ENCODE measurements around the gene RBM12. TPM values are rescaled to one million over a fixed set of nuclear protein-coding genes. Genes with fewer than 3 reads are reported as not detected.
"Not testable (repeated sequence)": the region's sequence is repeated elsewhere in the genome, so short reads cannot be mapped to it uniquely, and the experiment has no call there.

RBM12 gene
- 127 TPM in 2 replicates for total RNA-seq

- intact Hi-C loops (cut with micrococcal nuclease) = loop anchor here (1.0 to 10.0 kb wide), 12 partner anchors 7 to 517 kb away; partner anchors contain the start of genes CEP250, EDEM2, EIF6 and ERGIC3
Observed at GRCh38 chr20:35664466-35665206, at the start of gene RBM12, which contains the start of gene CPNE1. TSS of gene RBM12 (minus strand) at chr20:35664900. CDS start at chr20:35655322, 9,578 bp downstream. TSS of gene CPNE1 (minus strand) at chr20:35664900. CDS start at chr20:35632923, 31,977 bp downstream.

DNA sequence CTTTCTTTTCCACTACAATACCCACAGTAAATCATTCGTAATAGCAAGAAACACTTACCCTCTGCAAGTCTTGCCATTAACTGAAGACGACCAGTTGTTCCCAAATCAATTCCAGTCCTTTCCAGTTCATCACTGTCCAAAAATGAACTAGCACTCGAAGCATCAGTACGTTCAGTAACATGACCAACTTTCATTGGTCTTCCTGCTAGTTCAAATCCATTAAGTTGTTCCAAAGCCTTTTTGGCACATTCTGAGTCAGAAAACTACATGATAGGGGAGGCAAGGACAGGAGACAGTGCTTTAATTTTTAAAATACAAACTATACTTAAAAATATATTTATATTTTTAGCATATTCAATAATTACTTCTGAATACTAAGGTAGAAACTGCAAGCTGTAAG lies 49.4 kb upstream of the RBM12 start:
- intact Hi-C loops (cut with micrococcal nuclease) = no loop called here

GRCh38 chr20:35713120-35713519 lies 48.4 kb upstream of the RBM12 start:
- intact Hi-C loops (cut with micrococcal nuclease) = not testable (repeated sequence)

GRCh38 chr20:35711588-35712209 lies 47.0 kb upstream of the RBM12 start:
- intact Hi-C loops (cut with micrococcal nuclease) = loop anchor here (2.0 kb wide), 1 partner anchor 23 kb away; no protein-coding TSS in a partner anchor

DNA sequence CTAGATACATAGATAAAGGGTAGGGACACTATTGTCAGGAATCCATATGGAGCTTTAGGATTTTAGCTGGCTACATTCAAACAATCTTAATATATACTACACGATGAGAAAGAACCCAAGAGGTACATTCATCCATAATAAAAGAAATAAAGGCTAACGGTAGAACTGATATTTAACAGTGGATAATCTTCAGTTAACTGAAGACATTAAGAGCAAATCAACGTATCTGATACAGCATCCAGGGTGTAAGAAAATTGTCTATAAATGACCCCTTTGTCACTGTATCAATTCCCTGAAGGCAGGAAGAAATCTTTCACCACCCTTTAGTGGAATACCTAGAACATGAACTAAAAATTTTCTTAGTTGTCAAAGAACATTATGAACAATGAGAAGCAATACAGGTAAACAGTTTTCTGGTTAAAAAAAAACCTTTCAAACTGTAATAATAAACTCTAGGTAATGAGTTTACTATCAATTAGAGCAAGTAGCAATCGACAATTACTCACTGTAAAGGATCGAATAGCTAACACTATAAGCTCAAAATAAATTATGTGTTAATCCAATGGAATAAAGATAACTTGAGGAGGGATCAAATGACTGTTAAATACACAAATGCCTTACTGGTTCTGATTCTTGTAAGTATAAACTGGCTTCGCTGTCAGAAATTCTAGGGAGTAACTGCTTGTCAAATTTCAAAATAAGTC lies 46.3 kb upstream of the RBM12 start:
- intact Hi-C loops (cut with micrococcal nuclease) = loop anchor here (2.0 kb wide), 1 partner anchor 24 kb away; no protein-coding TSS in a partner anchor

GRCh38 chr20:35710039-35710438 lies 45.3 kb upstream of the RBM12 start:
- intact Hi-C loops (cut with micrococcal nuclease) = loop anchor here (2.0 kb wide), 1 partner anchor 25 kb away; no protein-coding TSS in a partner anchor

- intact Hi-C loops (cut with micrococcal nuclease) = no loop called here
Observed at GRCh38 chr20:35709259-35709658, 44.6 kb upstream of the RBM12 start.

- intact Hi-C loops (cut with micrococcal nuclease) = no loop called here
Observed at GRCh38 chr20:35708502-35708901, 43.8 kb upstream of the RBM12 start.

DNA sequence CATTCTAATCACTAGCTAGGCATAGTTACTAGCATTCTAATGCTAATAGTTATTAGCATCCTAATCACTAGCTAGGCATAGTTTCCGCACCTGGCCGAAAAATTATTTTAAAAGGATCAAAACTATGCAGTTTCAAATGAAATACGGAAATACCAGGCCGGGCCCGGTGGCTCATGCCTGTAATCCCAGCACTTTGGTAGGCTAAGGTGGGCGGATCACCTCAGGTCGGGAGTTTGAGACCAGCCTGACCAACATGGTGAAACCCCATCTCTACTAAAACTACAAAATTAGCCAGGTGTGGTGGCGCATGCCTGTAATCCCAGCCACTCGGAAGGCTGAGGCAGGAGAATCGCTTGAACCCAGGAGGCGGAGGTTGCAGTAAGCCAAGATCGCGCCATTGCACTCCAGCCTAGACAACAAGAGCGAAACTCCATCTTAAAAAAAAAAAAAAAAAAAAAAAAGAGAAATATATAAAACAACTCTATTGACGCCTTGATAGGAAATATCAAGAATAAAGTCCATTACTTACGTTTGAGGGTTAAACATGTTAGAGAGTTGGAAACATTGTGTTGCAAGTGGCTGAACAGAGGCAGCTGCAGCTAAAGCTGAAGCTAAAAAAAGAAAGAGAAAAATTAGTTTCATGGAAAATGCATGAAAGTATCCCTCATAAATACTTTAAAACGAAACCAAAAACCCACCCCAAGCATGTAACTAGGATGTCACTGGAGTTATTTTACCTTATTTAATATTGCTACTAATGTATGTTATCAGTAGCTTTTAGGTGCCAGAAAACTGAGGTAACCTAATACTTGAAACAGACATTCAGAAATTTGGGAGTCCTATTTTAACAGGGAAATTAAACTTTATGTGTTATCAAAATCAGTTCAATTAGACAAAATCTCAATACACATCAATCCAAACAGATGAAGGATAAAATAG lies 42.2 kb upstream of the RBM12 start:
- intact Hi-C loops (cut with micrococcal nuclease) = not testable (repeated sequence)

DNA sequence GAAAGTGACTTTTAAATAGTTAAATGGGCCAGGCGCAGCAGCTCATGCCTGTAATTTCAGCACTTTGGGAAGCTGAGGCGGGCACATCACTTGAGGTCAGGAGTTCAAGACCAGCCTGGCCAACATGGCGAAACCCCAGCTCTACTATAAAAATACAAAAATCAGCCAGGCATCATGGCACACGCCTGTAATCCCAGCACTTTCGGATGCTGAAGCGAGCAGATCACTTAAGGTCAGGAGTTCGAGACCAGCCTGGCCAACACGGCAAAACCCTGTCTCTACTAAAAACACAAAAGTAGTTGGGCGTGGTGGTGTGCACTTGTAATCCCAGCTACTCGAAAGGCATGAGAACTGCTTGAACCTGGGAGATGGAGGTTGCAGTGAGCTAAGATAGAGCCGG lies 41.2 kb upstream of the RBM12 start:
- intact Hi-C loops (cut with micrococcal nuclease) = not testable (repeated sequence)

DNA sequence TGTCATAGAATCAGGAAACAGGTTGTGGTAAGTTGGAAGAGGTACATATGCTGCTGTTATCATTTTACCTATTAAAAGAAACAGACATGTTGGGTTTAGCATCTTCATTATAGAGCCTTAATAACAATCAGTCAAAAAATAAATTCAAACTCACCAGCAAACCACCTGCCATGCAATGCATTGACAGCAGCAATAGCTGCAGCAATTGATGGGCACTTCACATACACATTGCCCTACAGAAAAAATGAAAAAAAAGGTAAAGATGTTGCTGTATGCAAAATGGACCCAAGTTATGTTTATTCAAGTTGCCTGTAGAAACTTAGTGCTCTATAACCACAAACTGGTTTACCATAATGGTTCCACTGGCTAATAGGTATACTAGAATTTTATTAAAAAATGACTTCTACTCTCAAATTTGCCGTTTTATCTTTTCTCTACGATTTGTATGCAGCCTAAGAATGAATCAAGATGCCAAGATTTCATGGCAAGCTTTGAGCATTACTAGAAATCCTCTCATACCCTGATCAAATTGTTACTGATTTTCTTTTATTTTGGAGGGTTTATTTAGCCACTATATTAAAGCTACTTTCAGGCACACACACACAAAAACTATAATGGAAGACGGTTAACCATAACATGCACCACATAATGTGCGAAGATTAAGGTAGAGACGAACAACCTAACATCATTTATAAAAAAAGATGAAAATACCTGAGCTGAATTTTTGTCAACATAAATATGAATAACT lies 40.0 kb upstream of the RBM12 start:
- intact Hi-C loops (cut with micrococcal nuclease) = no loop called here

DNA sequence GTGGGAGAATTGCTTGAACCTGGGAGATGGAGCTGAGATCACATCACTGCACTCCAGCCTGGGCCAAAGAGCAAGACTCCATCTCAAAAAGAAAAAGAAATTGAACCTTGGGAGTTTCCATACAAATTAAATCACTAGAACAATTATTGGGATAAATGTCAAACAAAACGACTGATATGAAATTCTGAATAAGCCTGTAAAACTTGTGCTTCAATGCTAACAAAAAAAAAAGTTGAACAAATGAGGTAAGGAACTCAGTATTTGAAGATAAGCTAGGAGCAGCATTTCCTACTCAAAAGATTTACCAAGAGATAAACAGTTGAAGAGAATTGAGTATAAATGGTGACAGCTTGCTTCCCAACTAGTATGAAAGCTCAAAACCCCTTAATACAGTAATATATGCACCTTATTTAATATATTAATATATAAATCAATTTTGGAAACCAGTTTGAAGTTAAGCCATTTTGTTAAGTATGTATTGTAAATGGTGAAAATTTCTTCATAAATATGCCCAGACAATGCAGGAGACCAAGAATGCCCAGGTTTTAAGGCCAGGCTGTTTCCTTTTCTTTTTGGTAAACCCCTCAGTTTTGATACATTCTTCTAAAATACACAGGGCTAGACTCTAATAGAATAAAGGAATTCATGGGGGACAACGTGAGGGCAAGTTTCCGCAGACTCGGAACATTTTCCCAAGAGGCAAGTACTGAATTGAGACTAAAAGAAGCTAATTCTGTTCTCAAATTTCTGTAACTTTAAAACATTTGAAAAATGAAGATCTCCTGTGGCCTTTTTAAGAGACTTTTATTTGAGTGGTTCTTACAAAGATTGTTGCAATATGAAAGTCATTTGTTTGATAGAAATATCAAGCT lies 38.4 kb upstream of the RBM12 start:
- intact Hi-C loops (cut with micrococcal nuclease) = no loop called here

GRCh38 chr20:35702051-35702823 lies 37.5 kb upstream of the RBM12 start:
- intact Hi-C loops (cut with micrococcal nuclease) = no loop called here

GRCh38 chr20:35700625-35701148 lies 36.0 kb upstream of the RBM12 start:
- intact Hi-C loops (cut with micrococcal nuclease) = no loop called here

DNA sequence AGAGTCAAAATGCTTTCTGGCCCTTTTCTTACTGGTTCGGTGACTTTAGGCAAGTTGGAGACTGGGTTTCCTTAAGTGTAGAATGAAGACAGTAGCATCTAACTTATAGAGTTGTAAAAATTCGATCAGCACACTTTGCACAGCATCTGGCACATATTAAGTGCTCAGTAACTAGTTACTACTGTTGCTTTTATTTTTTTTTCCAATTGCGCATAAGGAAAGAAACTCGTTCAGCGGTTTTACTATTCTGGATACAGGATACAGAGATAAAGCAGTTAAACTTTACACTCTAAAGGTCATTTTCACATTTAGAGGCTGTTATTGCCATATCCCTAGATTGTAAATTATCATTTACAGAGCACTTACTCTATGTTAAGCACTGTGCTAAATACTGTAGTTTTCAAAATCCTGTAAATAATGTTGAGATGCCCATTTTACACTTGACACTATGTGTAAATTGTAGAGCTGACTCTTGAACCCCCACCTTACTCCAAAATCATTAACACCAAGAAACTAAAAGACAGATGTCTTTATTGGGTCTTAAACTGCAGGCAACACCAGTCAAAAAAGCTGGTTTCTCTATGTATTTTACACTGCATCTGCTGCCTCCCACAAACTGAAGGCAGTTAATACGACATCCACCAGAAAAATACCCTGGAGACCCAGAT lies 35.4 kb upstream of the RBM12 start:
- intact Hi-C loops (cut with micrococcal nuclease) = loop anchor here (1.0 to 2.0 kb wide), 10 partner anchors 36 to 254 kb away; partner anchors contain the start of genes CEP250, CPNE1, RBM12 and RBM39

- intact Hi-C loops (cut with micrococcal nuclease) = loop anchor here (1.0 to 2.0 kb wide), 10 partner anchors 35 to 255 kb away; partner anchors contain the start of genes CEP250, CPNE1, RBM12 and RBM39
Observed at GRCh38 chr20:35699127-35699956, 34.6 kb upstream of the RBM12 start, which contains the start of the genes NFS1 and ROMO1. TSS of gene NFS1 (minus strand) at chr20:35699352. CDS start at chr20:35699288, 64 bp downstream. TSS of gene ROMO1 (plus strand) at chr20:35699405. CDS start at chr20:35699633, 228 bp downstream.
